Naive thymus-derived CD4-positive, alpha-beta T cell (primary cell): ENCODE measurements around the gene KCTD19. TPM values are rescaled to one million over a fixed set of nuclear protein-coding genes. Genes with fewer than 3 reads are reported as not detected.

Experiments
- ATAC-seq: fragments of 150-1000 bp; cut with Tn5 transposase; 2 replicates; pipeline ENCODE4 v1.10.0; 2021; ENCODE audit warnings: mild to moderate bottlenecking, moderate library complexity
- CTCF ChIA-PET: fragments of 350-600 bp; sonication (Branson Sonifier 250); formaldehyde crosslinking; loops from one replicate; lab custom pipeline; 2021; ENCODE audit warnings: antibody characterized with exemption; lab: Charles Lee
- POLR2A ChIA-PET: fragments of 350-600 bp; sonication (Branson Sonifier 250); formaldehyde crosslinking; loops from one replicate; lab custom pipeline; 2021; ENCODE audit warnings: antibody characterized with exemption, inconsistent platforms; lab: Charles Lee
- DNase-seq, 9 donors: peaks; one replicate each; pipeline versions ENCODE4 v3.0.0 to v3.0.0-alpha.2; 2020 to 2022; ENCODE audit warnings: mixed read lengths in 1 of 9
- H3K27ac ChIP-seq: one replicate; pipeline ENCODE4 v1.7.0; 2013; ENCODE audit warnings: mild to moderate bottlenecking, low read depth, low read length, moderate library complexity
- H3K27me3 ChIP-seq, 2 donors: one replicate each; pipeline ENCODE4 v1.7.0; 2013; ENCODE audit warnings: low read length in 2 of 2, mild to moderate bottlenecking in 2 of 2, moderate library complexity in 2 of 2; ENCODE audit not compliant: control insufficient read depth in 2 of 2, insufficient read depth in 2 of 2
- H3K36me3 ChIP-seq, 3 experiments: 1 replicate in 2 of 3; 2 replicates in 1 of 3; pipeline ENCODE4 v1.7.0; 2013; ENCODE audit warnings: low read length in 3 of 3, mild to moderate bottlenecking in 3 of 3, moderate library complexity in 1 of 3; ENCODE audit not compliant: insufficient read depth in 3 of 3, control insufficient read depth in 2 of 3
- H3K4me1 ChIP-seq, 2 donors: one replicate each; pipeline ENCODE4 v1.7.0; 2013; ENCODE audit warnings: low read length in 2 of 2, mild to moderate bottlenecking in 2 of 2, moderate library complexity in 1 of 2; ENCODE audit not compliant: control insufficient read depth in 2 of 2, insufficient read depth in 2 of 2
- H3K4me3 ChIP-seq: 2 replicates; pipeline ENCODE4 v1.7.0; 2013; ENCODE audit warnings: mild to moderate bottlenecking, low read length
- H3K9me3 ChIP-seq, 3 experiments: 1 replicate in 2 of 3; 2 replicates in 1 of 3; pipeline ENCODE4 v1.7.0; 2013; ENCODE audit warnings: low read length in 3 of 3; ENCODE audit not compliant: control insufficient read depth in 2 of 3
- H3K27ac Mint-ChIP-seq, 9 donors: one replicate each; pipeline ENCODE4 v1.8.0; 2020 to 2022; ENCODE audit warnings: mixed read lengths in 9 of 9, mild to moderate bottlenecking in 8 of 9, moderate library complexity in 5 of 9, inconsistent platforms in 2 of 9
- H3K27me3 Mint-ChIP-seq, 5 donors: one replicate each; pipeline ENCODE4 v1.8.0; 2021 to 2022; ENCODE audit warnings: mixed read lengths in 5 of 5, mild to moderate bottlenecking in 1 of 5
- H3K36me3 Mint-ChIP-seq, 5 donors: one replicate each; pipeline ENCODE4 v1.8.0; 2020 to 2022; ENCODE audit warnings: mixed read lengths in 5 of 5, mild to moderate bottlenecking in 3 of 5, inconsistent platforms in 1 of 5
- H3K4me1 Mint-ChIP-seq, 7 donors: one replicate each; pipeline ENCODE4 v1.8.0; 2020 to 2022; ENCODE audit warnings: mixed read lengths in 7 of 7, mild to moderate bottlenecking in 3 of 7, inconsistent platforms in 1 of 7
- H3K4me3 Mint-ChIP-seq, 10 donors: one replicate each; pipeline ENCODE4 v1.8.0; 2020 to 2022; ENCODE audit warnings: mild to moderate bottlenecking in 10 of 10, mixed read lengths in 10 of 10, moderate library complexity in 6 of 10, inconsistent platforms in 2 of 10
- H3K9me3 Mint-ChIP-seq, 11 donors: one replicate each; pipeline ENCODE4 v1.8.0; 2020 to 2022; ENCODE audit warnings: mixed read lengths in 11 of 11, mild to moderate bottlenecking in 4 of 11, inconsistent platforms in 1 of 11, moderate library complexity in 1 of 11
- intact Hi-C, 2 donors: fragments of 100-400 bp; cut with micrococcal nuclease; formaldehyde crosslinking; loops; one replicate each; pipeline ENCODE4 v1.15.1; 2023
- polyA plus RNA-seq, 2 donors: library from polyadenylated mRNA; unstranded; fragments of 300-500 nt; fragmentation: Illumina TruSeq; gene quantifications; one replicate each; pipeline ENCODE4 v1.2.3, GENCODE V29; 2021
- total RNA-seq, 6 experiments: library from RNA in 5 of 6; stranded (reverse) in 5 of 6; gene quantifications; 1 replicate in 5 of 6; 2 replicates in 1 of 6; pipeline ENCODE4 v1.2.3 and lab custom pipeline; 2021 to 2026

The KCTD19 gene
- total and polyA plus RNA-seq, 7 experiments from 2014 or later, result 0.05 to 0.39 TPM; not detected in 5

- POLR2A ChIA-PET, result interaction anchor here (0.6 kb wide), 1 partner anchor 9 kb away, joined by 3 read pairs; no protein-coding TSS in a partner anchor
- Mint-ChIP-seq H3K4me1 (peaks cover 0 to 5% (median 0%) of the 10 kb centered on the region in 7 donors), H3K9me3 (no peaks in the 10 kb centered on the region), H3K27me3 (peaks cover 0 to 41% (median 22%) of the 10 kb centered on the region in 5 donors), H3K27ac (no peak overlapping the region), H3K4me3 (no peak overlapping the region), H3K36me3 (no peaks in the 10 kb centered on the region)
- Histone ChIP-seq H3K27me3 (no peaks in the 10 kb centered on the region), H3K36me3 (no peaks in the 10 kb centered on the region), H3K4me1 (no peaks in the 10 kb centered on the region), H3K4me3 (no peak overlapping the region), H3K27ac (no peak overlapping the region), H3K9me3 (no peaks in the 10 kb centered on the region)
- no peak for DNase-seq
- ATAC-seq, result peak; percentile 60
- CTCF ChIA-PET, result interaction anchor here (0.6 kb wide), 1 partner anchor 321 kb away, joined by 3 read pairs; no protein-coding TSS in a partner anchor
- intact Hi-C loops, result loop anchor here in 1 of 2 donors (2.0 kb wide), 1 partner anchor 138 kb away; no protein-coding TSS in a partner anchor
Observed at GRCh38 chr16:67260426-67261063, 66.0 kb downstream of the KCTD19 start.

DNA sequence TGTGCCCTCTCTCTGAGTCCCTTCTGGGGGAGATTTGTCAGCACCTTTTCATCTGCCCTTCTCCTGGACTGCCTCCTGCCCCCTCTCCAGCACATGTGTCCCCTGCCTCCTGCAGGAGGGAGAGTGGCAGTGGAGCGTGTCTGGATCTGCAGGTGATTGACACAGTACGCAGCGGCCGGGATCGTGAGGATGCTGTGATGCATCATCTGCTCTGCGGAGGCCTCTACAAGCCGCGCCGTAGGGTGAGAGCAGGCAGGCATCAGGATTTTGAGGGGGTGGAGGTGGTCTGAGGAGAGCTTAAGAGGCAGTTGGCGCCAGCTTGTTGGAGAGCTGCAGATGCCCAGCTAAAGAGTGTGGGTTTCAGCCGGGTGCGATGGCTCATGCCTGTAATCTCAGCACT, 66.8 kb downstream of the KCTD19 start:
- no peak overlapping the region for H3K4me3 ChIP-seq
- Mint-ChIP-seq H3K9me3 (no peaks in the 10 kb centered on the region), H3K4me1 (peaks cover 0 to 5% (median 0%) of the 10 kb centered on the region in 7 donors), H3K36me3 (no peaks in the 10 kb centered on the region), H3K27me3 (peaks cover 0 to 37% (median 22%) of the 10 kb centered on the region in 5 donors), H3K4me3 (no peak overlapping the region), H3K27ac (no peak overlapping the region)
- ATAC-seq, result no peak
- no peaks in the 10 kb centered on the region for H3K9me3 ChIP-seq
- no peaks in the 10 kb centered on the region for H3K27me3 ChIP-seq
- no peak overlapping the region for H3K27ac ChIP-seq
- ChIA-PET CTCF (interaction anchor here (0.6 kb wide), 1 partner anchor 320 kb away, joined by 3 read pairs; no protein-coding TSS in a partner anchor), POLR2A (interaction anchor here (0.6 kb wide), 1 partner anchor 8 kb away, joined by 3 read pairs; no protein-coding TSS in a partner anchor)
- no peak for DNase-seq
- no peaks in the 10 kb centered on the region for H3K4me1 ChIP-seq
- no peaks in the 10 kb centered on the region for H3K36me3 ChIP-seq
- intact Hi-C loops, result loop anchor here in 1 of 2 donors (2.0 kb wide), 1 partner anchor 139 kb away; no protein-coding TSS in a partner anchor

GRCh38 chr16:67258161-67258835, 68.2 kb downstream of the KCTD19 start:
- H3K36me3 Mint-ChIP-seq, result no peaks in the 10 kb centered on the region
- Histone ChIP-seq H3K4me1 (no peaks in the 10 kb centered on the region), H3K27me3 (no peaks in the 10 kb centered on the region), H3K36me3 (no peaks in the 10 kb centered on the region), H3K9me3 (no peaks in the 10 kb centered on the region), H3K27ac (no peak overlapping the region), H3K4me3 (no peak overlapping the region)
- peaks cover 0 to 5% (median 0%) of the 10 kb centered on the region in 7 donors for H3K4me1 Mint-ChIP-seq
- H3K27ac Mint-ChIP-seq, result no peak overlapping the region
- peaks cover 0 to 27% (median 22%) of the 10 kb centered on the region in 5 donors for H3K27me3 Mint-ChIP-seq
- intact Hi-C loops, result no loop called here
- no peak overlapping the region for H3K4me3 Mint-ChIP-seq
- DNase-seq, result no peak
- ChIA-PET CTCF (no interaction called here), POLR2A (no interaction called here)
- no peak for ATAC-seq
- H3K9me3 Mint-ChIP-seq, result no peaks in the 10 kb centered on the region

GRCh38 chr16:67257486-67258160, 68.9 kb downstream of the KCTD19 start:
- H3K9me3 Mint-ChIP-seq, result no peaks in the 10 kb centered on the region
- Histone ChIP-seq H3K4me3 (no peak overlapping the region), H3K36me3 (no peaks in the 10 kb centered on the region), H3K4me1 (no peaks in the 10 kb centered on the region), H3K9me3 (no peaks in the 10 kb centered on the region), H3K27me3 (no peaks in the 10 kb centered on the region), H3K27ac (no peak overlapping the region)
- H3K36me3 Mint-ChIP-seq, result no peaks in the 10 kb centered on the region
- intact Hi-C loops, result no loop called here
- POLR2A ChIA-PET, result no interaction called here
- no peak for DNase-seq
- H3K27me3 Mint-ChIP-seq, result peaks cover 0 to 21% (median 15%) of the 10 kb centered on the region in 5 donors
- peak overlapping the region in 1 of 9 donors; percentile 76 for H3K27ac Mint-ChIP-seq
- no peak overlapping the region for H3K4me3 Mint-ChIP-seq
- no peak for ATAC-seq
- H3K4me1 Mint-ChIP-seq, result peaks cover 0 to 5% (median 0%) of the 10 kb centered on the region in 7 donors
- CTCF ChIA-PET, result no interaction called here

DNA sequence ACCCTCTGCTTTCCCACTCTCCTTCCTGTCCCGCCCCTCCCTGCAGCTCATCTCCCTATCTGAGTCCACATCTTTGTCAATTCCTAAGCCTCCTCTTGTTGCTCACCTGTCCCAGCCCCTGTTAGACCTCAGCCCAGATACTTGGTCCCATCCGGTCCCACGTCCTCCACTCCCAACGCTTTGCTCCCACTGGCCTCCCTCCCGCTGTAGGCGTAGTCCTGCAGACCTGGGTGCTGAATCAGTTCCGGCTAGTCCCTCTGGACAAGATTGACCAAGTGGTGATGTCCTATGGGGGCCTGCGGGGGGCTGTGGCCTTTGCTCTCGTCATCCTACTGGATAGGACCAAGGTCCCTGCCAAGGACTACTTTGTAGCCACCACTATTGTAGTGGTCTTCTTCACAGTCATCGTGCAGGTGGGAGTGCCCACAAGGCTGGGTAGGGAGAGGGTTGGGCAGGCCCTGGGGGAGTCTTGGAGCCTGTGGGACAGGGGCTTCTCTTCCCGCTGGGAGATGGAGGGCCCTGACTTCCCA, 69.8 kb downstream of the KCTD19 start:
- POLR2A ChIA-PET, result no interaction called here
- CTCF ChIA-PET, result no interaction called here
- no peak for ATAC-seq

GRCh38 chr16:67255553-67256221, 70.9 kb downstream of the KCTD19 start:
- Histone ChIP-seq H3K27ac (no peak overlapping the region), H3K27me3 (no peaks in the 10 kb centered on the region), H3K36me3 (no peaks in the 10 kb centered on the region), H3K4me3 (no peak overlapping the region), H3K4me1 (no peaks in the 10 kb centered on the region), H3K9me3 (no peaks in the 10 kb centered on the region)
- Mint-ChIP-seq H3K4me3 (no peak overlapping the region), H3K27me3 (peaks cover 0 to 14% (median 5%) of the 10 kb centered on the region in 5 donors), H3K27ac (no peak overlapping the region), H3K36me3 (no peaks in the 10 kb centered on the region), H3K4me1 (peaks cover 0 to 3% (median 0%) of the 10 kb centered on the region in 7 donors), H3K9me3 (no peaks in the 10 kb centered on the region)
- ChIA-PET POLR2A (no interaction called here), CTCF (no interaction called here)
- ATAC-seq (no peak), DNase-seq (no peak)
- intact Hi-C loops, result no loop called here

More for the DNA sequence above, 69.8 kb downstream of the KCTD19 start:
- Histone ChIP-seq H3K9me3 (no peaks in the 10 kb centered on the region), H3K36me3 (no peaks in the 10 kb centered on the region), H3K27me3 (no peaks in the 10 kb centered on the region), H3K4me1 (no peaks in the 10 kb centered on the region), H3K4me3 (no peak overlapping the region), H3K27ac (no peak overlapping the region)
- no peak overlapping the region for H3K4me3 Mint-ChIP-seq
- H3K27me3 Mint-ChIP-seq, result peaks cover 0 to 14% (median 8%) of the 10 kb centered on the region in 5 donors
- no peaks in the 10 kb centered on the region for H3K9me3 Mint-ChIP-seq
- intact Hi-C loops, result no loop called here
- no peak overlapping the region for H3K27ac Mint-ChIP-seq
- no peaks in the 10 kb centered on the region for H3K36me3 Mint-ChIP-seq
- H3K4me1 Mint-ChIP-seq, result peaks cover 0 to 5% (median 0%) of the 10 kb centered on the region in 7 donors
- DNase-seq, result no peak
